ENCODE data around the gene SCRN3. TPM values are rescaled to one million over a fixed set of nuclear protein-coding genes. Genes with fewer than 3 reads are reported as not detected.

Gene SCRN3
- total RNA-seq, 1 donor from 2014 or later = 18.2 TPM

DNA sequence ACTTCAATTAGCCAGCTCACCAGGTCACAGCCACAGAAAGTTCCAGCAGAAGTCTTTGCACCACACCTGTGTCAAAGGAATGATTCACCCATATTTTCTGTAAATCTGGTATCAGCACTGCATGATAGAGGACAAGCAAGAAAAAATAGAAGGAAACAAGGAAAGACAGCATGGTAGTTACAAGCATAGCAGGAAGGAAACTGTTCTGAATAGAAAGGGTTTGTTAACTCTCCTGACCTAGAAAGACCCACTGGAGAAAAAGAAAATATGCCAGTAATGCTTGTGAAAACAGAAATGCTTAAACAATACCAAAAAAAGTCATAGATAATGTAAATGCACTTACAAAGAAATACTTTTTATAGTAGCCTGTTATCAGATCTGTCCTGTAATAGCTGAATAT, 40.8 kb downstream of the SCRN3 start:
- no peak for DNase-seq
- Mint-ChIP-seq H3K9me3 (no peaks in the 10 kb centered on the region), H3K27ac (no peak overlapping the region), H3K4me3 (no peak overlapping the region), H3K36me3 (ENCODE audit: low read depth) (peaks cover 19% of the 10 kb centered on the region), H3K4me1 (no peaks in the 10 kb centered on the region), H3K27me3 (no peaks in the 10 kb centered on the region)
- intact Hi-C loops (cut with micrococcal nuclease) = no loop called here

DNA sequence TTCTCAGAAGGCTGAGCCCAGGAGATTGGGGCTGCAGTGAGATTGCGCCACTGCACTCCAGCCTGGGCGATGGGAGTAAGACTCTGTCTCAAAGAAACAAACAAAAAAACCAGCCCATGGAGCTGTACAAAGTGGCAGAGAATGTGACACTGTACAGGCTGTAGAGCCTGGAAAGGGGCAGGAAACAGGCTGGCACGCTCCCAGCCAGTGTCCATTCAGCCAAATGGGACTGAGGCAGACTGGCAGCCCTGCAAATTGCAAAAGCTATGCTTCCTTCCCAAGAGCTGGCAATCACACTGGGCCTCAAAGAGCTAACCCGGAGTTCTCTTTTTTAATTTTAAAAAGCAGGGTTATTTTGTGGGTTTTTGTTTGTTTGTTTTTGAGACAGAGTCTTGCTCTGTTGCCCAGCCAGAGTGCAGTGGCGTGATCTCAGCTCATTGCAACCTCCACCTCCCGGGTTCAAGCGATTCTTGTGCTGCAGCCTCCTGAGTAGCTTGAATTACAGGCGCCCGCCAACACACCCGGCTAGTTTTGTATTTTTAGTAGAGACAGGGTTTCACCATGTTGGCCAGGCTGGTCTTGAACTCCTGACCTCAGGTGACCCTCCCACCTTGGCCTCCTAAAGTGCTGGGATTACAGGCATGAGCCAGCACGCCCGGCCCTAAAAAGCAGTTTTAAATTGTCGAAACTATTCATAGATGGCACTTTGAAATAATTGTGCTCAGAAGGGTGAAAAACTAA, 42.8 kb downstream of the SCRN3 start:
- Mint-ChIP-seq H3K27me3 (no peaks in the 10 kb centered on the region), H3K4me1 (no peaks in the 10 kb centered on the region), H3K4me3 (no peak overlapping the region), H3K36me3 (ENCODE audit: low read depth) (peaks cover 19% of the 10 kb centered on the region), H3K9me3 (no peaks in the 10 kb centered on the region), H3K27ac (no peak overlapping the region)
- DNase-seq = no peak
- intact Hi-C loops (cut with micrococcal nuclease) = no loop called here

GRCh38 chr2:174439323-174439722, 43.8 kb downstream of the SCRN3 start:
- no peak overlapping the region for H3K27ac Mint-ChIP-seq
- H3K4me1 Mint-ChIP-seq = no peaks in the 10 kb centered on the region
- H3K27me3 Mint-ChIP-seq = no peaks in the 10 kb centered on the region
- no peak for DNase-seq
- no peak overlapping the region for H3K4me3 Mint-ChIP-seq
- peaks cover 17% of the 10 kb centered on the region for H3K36me3 Mint-ChIP-seq (ENCODE audit: low read depth)
- no peaks in the 10 kb centered on the region for H3K9me3 Mint-ChIP-seq
- intact Hi-C loops (cut with micrococcal nuclease) = no loop called here

GRCh38 chr2:174439950-174440349, 44.4 kb downstream of the SCRN3 start:
- DNase-seq = no peak
- no peaks in the 10 kb centered on the region for H3K27me3 Mint-ChIP-seq
- H3K4me3 Mint-ChIP-seq = no peak overlapping the region
- intact Hi-C loops (cut with micrococcal nuclease) = no loop called here
- no peaks in the 10 kb centered on the region for H3K4me1 Mint-ChIP-seq
- peaks cover 21% of the 10 kb centered on the region for H3K36me3 Mint-ChIP-seq (ENCODE audit: low read depth)
- H3K9me3 Mint-ChIP-seq = no peaks in the 10 kb centered on the region
- no peak overlapping the region for H3K27ac Mint-ChIP-seq

GRCh38 chr2:174442546-174443510, 47.3 kb downstream of the SCRN3 start:
- no peaks in the 10 kb centered on the region for H3K4me1 Mint-ChIP-seq
- no peaks in the 10 kb centered on the region for H3K27me3 Mint-ChIP-seq
- H3K4me3 Mint-ChIP-seq = no peak overlapping the region
- peaks cover 19% of the 10 kb centered on the region for H3K36me3 Mint-ChIP-seq (ENCODE audit: low read depth)
- no peaks in the 10 kb centered on the region for H3K9me3 Mint-ChIP-seq
- no peak overlapping the region for H3K27ac Mint-ChIP-seq
- DNase-seq = no peak
- intact Hi-C loops (cut with micrococcal nuclease) = no loop called here

- peaks cover 2% of the 10 kb centered on the region for H3K4me1 Mint-ChIP-seq
- no peak for DNase-seq
- H3K9me3 Mint-ChIP-seq = no peaks in the 10 kb centered on the region
- peaks cover 31% of the 10 kb centered on the region for H3K36me3 Mint-ChIP-seq (ENCODE audit: low read depth)
- no peak overlapping the region for H3K27ac Mint-ChIP-seq
- intact Hi-C loops (cut with micrococcal nuclease) = no loop called here
- no peak overlapping the region for H3K4me3 Mint-ChIP-seq
- no peaks in the 10 kb centered on the region for H3K27me3 Mint-ChIP-seq
These were observed 49.2 kb downstream of the SCRN3 start for GRCh38 chr2:174444761-174445160.

DNA sequence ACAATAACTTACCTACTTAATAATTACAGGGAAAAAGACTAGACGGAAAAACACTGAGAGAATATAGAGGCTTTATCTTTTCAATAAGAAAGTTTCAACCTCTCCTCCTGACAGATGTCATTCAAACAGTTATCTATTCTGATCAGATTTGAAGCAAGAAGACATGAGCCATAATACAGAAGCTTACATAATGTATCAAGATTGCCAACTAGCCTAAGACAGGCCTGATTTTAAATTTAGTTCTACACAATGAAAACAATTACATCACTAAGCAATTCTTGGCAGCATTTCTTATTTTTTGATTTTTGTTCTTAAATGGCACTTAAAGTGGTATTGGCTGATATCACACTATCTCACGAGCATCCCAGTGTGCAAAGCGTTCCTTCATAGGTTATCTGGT, 49.7 kb downstream of the SCRN3 start:
- DNase-seq = no peak
- Mint-ChIP-seq H3K27me3 (no peaks in the 10 kb centered on the region), H3K36me3 (ENCODE audit: low read depth) (peaks cover 29% of the 10 kb centered on the region), H3K27ac (no peak overlapping the region), H3K4me3 (no peak overlapping the region), H3K4me1 (peaks cover 5% of the 10 kb centered on the region), H3K9me3 (no peaks in the 10 kb centered on the region)
- intact Hi-C loops (cut with micrococcal nuclease) = no loop called here

DNA sequence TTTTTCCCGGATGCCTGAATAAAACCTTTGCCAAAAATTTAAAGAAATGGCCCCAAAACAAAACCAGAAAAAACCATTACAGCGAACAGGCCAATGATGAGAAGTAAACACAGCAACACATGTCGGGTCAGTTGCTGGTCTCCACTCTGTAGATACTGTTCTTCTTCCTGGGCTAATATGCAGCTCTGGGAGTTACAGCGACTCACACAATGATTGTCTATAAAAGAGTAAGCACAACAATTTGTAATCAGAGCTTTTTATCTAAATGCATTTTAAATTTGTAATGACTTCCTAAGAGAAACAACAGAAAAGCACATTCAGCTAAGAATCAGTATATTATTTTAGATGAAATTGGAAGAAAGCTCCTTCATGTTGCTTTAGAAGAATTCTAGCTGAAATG, 51.0 kb downstream of the SCRN3 start:
- intact Hi-C loops (cut with micrococcal nuclease) = no loop called here
- peaks cover 29% of the 10 kb centered on the region for H3K36me3 Mint-ChIP-seq (ENCODE audit: low read depth)
- H3K4me3 Mint-ChIP-seq = no peak overlapping the region

GRCh38 chr2:174449033-174449432, 53.5 kb downstream of the SCRN3 start:
- no peaks in the 10 kb centered on the region for H3K27me3 Mint-ChIP-seq
- intact Hi-C loops (cut with micrococcal nuclease) = no loop called here
- H3K4me3 Mint-ChIP-seq = no peak overlapping the region
- DNase-seq = no peak
- peaks cover 39% of the 10 kb centered on the region for H3K36me3 Mint-ChIP-seq (ENCODE audit: low read depth)
- H3K27ac Mint-ChIP-seq = no peak overlapping the region
- H3K4me1 Mint-ChIP-seq = peaks cover 9% of the 10 kb centered on the region
- H3K9me3 Mint-ChIP-seq = no peaks in the 10 kb centered on the region

More for the DNA sequence above, 51.0 kb downstream of the SCRN3 start:
- Mint-ChIP-seq H3K4me1 (peaks cover 9% of the 10 kb centered on the region), H3K9me3 (no peaks in the 10 kb centered on the region), H3K27ac (no peak overlapping the region), H3K27me3 (no peaks in the 10 kb centered on the region)
- DNase-seq = no peak

- Mint-ChIP-seq H3K9me3 (no peaks in the 10 kb centered on the region), H3K27me3 (no peaks in the 10 kb centered on the region), H3K36me3 (ENCODE audit: low read depth) (peaks cover 35% of the 10 kb centered on the region), H3K4me1 (peaks cover 9% of the 10 kb centered on the region), H3K4me3 (peak overlapping the region; percentile 5), H3K27ac (peak overlapping the region; percentile 27)
- no peak for DNase-seq
- intact Hi-C loops (cut with micrococcal nuclease) = no loop called here
These were observed 54.7 kb downstream of the SCRN3 start for GRCh38 chr2:174450021-174450816.

DNA sequence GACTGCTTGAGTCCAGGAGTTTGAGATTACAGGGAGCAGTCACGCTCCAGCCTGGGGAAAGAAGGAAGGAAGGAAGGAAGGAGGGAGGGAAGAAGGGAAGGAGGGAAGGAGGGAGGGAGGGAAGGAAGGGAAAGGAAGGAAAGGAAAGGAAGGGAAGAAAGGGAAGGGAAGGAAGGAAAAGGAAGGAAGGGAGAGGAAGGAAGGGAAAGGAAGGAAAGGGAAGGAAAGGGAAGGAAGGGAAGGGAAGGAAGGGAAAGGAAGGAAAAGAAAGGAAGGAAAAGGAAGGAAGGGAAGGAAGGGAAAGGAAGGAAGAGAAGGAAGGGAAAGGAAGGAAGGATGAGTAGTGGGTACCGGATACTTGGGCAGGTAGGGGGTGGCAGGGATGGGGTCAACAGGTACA, 59.0 kb downstream of the SCRN3 start:
- H3K27ac Mint-ChIP-seq = no peak overlapping the region
- H3K36me3 Mint-ChIP-seq (ENCODE audit: low read depth) = peaks cover 34% of the 10 kb centered on the region
- intact Hi-C loops (cut with micrococcal nuclease) = no loop called here
- H3K4me3 Mint-ChIP-seq = no peak overlapping the region
- DNase-seq = no peak
- peaks cover 7% of the 10 kb centered on the region for H3K4me1 Mint-ChIP-seq
- no peaks in the 10 kb centered on the region for H3K27me3 Mint-ChIP-seq
- no peaks in the 10 kb centered on the region for H3K9me3 Mint-ChIP-seq

GRCh38 chr2:174461221-174461620, 65.7 kb downstream of the SCRN3 start:
- no peaks in the 10 kb centered on the region for H3K27me3 Mint-ChIP-seq
- DNase-seq = no peak
- intact Hi-C loops (cut with micrococcal nuclease) = no loop called here
- no peaks in the 10 kb centered on the region for H3K9me3 Mint-ChIP-seq
- H3K4me3 Mint-ChIP-seq = no peak overlapping the region
- no peak overlapping the region for H3K27ac Mint-ChIP-seq
- H3K4me1 Mint-ChIP-seq = no peaks in the 10 kb centered on the region
- peaks cover 19% of the 10 kb centered on the region for H3K36me3 Mint-ChIP-seq (ENCODE audit: low read depth)

GRCh38 chr2:174465327-174465726, 69.8 kb downstream of the SCRN3 start:
- Mint-ChIP-seq H3K4me1 (no peaks in the 10 kb centered on the region), H3K9me3 (no peaks in the 10 kb centered on the region), H3K36me3 (ENCODE audit: low read depth) (peaks cover 18% of the 10 kb centered on the region), H3K4me3 (no peak overlapping the region), H3K27me3 (no peaks in the 10 kb centered on the region), H3K27ac (no peak overlapping the region)
- DNase-seq = no peak
- intact Hi-C loops (cut with micrococcal nuclease) = no loop called here

DNA sequence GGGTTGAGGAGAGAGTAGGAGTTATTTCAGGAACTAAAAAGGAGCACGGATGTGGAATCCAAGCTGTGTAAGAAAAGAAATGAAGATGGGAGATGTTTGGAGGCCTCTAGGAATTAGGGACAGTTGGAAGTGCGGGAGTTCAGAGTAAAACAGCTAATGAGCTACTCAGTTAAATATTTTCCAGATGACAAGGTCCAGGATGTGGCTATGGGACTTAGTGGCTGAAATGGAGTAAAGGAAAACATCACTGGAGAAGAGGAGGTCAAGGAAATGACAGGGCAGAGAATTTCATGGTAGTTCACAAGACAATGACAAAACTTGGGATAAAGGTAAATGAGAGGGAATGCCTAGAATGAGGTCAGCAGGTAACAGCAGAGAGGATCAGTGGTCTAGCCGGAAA, 78.3 kb downstream of the SCRN3 start:
- Mint-ChIP-seq H3K36me3 (ENCODE audit: low read depth) (peaks cover 23% of the 10 kb centered on the region), H3K4me1 (peaks cover 4% of the 10 kb centered on the region), H3K9me3 (no peaks in the 10 kb centered on the region), H3K27me3 (no peaks in the 10 kb centered on the region), H3K27ac (no peak overlapping the region), H3K4me3 (no peak overlapping the region)
- intact Hi-C loops (cut with micrococcal nuclease) = no loop called here
- DNase-seq = no peak
